A673 (cell line): ENCODE results near the gene GTPBP6. TPM values are rescaled to one million over a fixed set of nuclear protein-coding genes. Genes with fewer than 3 reads are reported as not detected.
"Not testable (repeated sequence)": the region's sequence is repeated elsewhere in the genome, so short reads cannot be mapped to it uniquely, and the experiment has no call there.

Experiments used
- BruUV-seq: library from RNA; stranded (reverse); fragments of 400-500 nt; replicated peaks from 2 replicates; lab custom pipeline; 2021; lab: Mats Ljungman, UMichigan
- CTCF ChIA-PET: fragments of 300-600 bp; sonication (Branson Sonifier 250); formaldehyde crosslinking; loops from one replicate; lab custom pipeline; 2022; ENCODE audit warnings: antibody characterized with exemption; lab: Charles Lee
- POLR2A ChIA-PET: fragments of 300-600 bp; sonication (Branson Sonifier 250); formaldehyde crosslinking; loops from one replicate; lab custom pipeline; 2022; ENCODE audit warnings: antibody characterized with exemption; ENCODE audit not compliant: low non-redundant PET; lab: Charles Lee
- DNase-seq: peaks from one replicate; pipeline ENCODE4 v3.0.0-alpha.2; 2015; ENCODE audit warnings: low spot score
- H3K27ac ChIP-seq: fragments of 200-600 bp; sonication (generic); 2 replicates; pipeline ENCODE4 v1.5.1; 2016; ENCODE audit warnings: mixed run types, low read depth, mild to moderate bottlenecking, mixed read lengths, antibody characterized with exemption, low read length; ENCODE audit not compliant: poor library complexity, severe bottlenecking
- H3K27me3 ChIP-seq: fragments of 200-600 bp; sonication (generic); replicated peaks from 2 replicates; pipeline ENCODE4 v1.6.1; 2017; ENCODE audit warnings: mixed run types, low read depth, mild to moderate bottlenecking, mixed read lengths, antibody characterized with exemption, low read length; ENCODE audit not compliant: insufficient read depth, poor library complexity
- H3K36me3 ChIP-seq: fragments of 200-600 bp; sonication (generic); 2 replicates; pipeline ENCODE4 v1.6.1; 2016; ENCODE audit warnings: mixed run types, mild to moderate bottlenecking, mixed read lengths, antibody characterized with exemption, low read length; ENCODE audit not compliant: insufficient read depth, poor library complexity, severe bottlenecking
- H3K4me1 ChIP-seq: fragments of 200-600 bp; sonication (generic); 2 replicates; pipeline ENCODE4 v1.6.1; 2017; ENCODE audit warnings: mixed run types, mild to moderate bottlenecking, mixed read lengths, antibody characterized with exemption, low read length; ENCODE audit not compliant: insufficient read depth, poor library complexity, severe bottlenecking
- H3K4me3 ChIP-seq: fragments of 200-600 bp; sonication (generic); 2 replicates; pipeline ENCODE4 v1.5.1; 2016; ENCODE audit warnings: low read depth, mixed run types, mild to moderate bottlenecking, mixed read lengths, low read length; ENCODE audit not compliant: poor library complexity, severe bottlenecking
- H3K9me3 ChIP-seq: fragments of 200-600 bp; sonication (generic); 2 replicates; pipeline ENCODE4 v1.6.1; 2016; ENCODE audit warnings: mixed run types, low read depth, mild to moderate bottlenecking, mixed read lengths, antibody characterized with exemption, low read length; ENCODE audit not compliant: poor library complexity, severe bottlenecking
- EZH2 ChIP-seq: fragments of 200-600 bp; sonication (generic); IDR thresholded peaks from 2 replicates; pipeline ENCODE4 v1.6.1; 2017; ENCODE audit warnings: borderline replicate concordance, low read depth, mild to moderate bottlenecking, mixed read lengths, antibody characterized with exemption, low read length; ENCODE audit not compliant: poor library complexity, severe bottlenecking
- intact Hi-C: fragments of 100-400 bp; cut with micrococcal nuclease; formaldehyde crosslinking; loops from one replicate; pipeline ENCODE4 v1.10.0; 2022; ENCODE audit not compliant: unreplicated experiment
- total RNA-seq: library from RNA; stranded (reverse); gene quantifications from 2 replicates; pipeline ENCODE4 v1.2.3, GENCODE V29; 2021
- TF ChIP-seq, protein P1 (sequence below): fragments of 300-800, 200-600 bp; sonication (generic); conservative IDR thresholded peaks from 2 replicates; pipeline ENCODE4 v1.5.1; 2017; ENCODE audit warnings: low read depth, mild to moderate bottlenecking, antibody characterized with exemption, low read length, moderate library complexity, mixed read lengths

The GTPBP6 gene
- total RNA-seq, 1 experiment from 2014 or later, result 85.1 TPM

GRCh38 chrX:327660-328126 is 9.1 kb upstream of the GTPBP6 start:
- BruUV-seq, result no TSS peak
- TF ChIP-seq, protein P1, sequence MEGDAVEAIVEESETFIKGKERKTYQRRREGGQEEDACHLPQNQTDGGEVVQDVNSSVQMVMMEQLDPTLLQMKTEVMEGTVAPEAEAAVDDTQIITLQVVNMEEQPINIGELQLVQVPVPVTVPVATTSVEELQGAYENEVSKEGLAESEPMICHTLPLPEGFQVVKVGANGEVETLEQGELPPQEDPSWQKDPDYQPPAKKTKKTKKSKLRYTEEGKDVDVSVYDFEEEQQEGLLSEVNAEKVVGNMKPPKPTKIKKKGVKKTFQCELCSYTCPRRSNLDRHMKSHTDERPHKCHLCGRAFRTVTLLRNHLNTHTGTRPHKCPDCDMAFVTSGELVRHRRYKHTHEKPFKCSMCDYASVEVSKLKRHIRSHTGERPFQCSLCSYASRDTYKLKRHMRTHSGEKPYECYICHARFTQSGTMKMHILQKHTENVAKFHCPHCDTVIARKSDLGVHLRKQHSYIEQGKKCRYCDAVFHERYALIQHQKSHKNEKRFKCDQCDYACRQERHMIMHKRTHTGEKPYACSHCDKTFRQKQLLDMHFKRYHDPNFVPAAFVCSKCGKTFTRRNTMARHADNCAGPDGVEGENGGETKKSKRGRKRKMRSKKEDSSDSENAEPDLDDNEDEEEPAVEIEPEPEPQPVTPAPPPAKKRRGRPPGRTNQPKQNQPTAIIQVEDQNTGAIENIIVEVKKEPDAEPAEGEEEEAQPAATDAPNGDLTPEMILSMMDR, result no peak
- no peak for TF ChIP-seq EZH2
- Histone ChIP-seq H3K9me3 (no peaks in the 10 kb centered on the region), H3K27me3 (no peaks in the 10 kb centered on the region), H3K27ac (no peak overlapping the region), H3K4me1 (peaks cover 7% of the 10 kb centered on the region), H3K36me3 (no peaks in the 10 kb centered on the region), H3K4me3 (no peak overlapping the region)
- intact Hi-C loops, result no loop called here
- ChIA-PET POLR2A (no interaction called here), CTCF (no interaction called here)
- DNase-seq, result no peak

DNA sequence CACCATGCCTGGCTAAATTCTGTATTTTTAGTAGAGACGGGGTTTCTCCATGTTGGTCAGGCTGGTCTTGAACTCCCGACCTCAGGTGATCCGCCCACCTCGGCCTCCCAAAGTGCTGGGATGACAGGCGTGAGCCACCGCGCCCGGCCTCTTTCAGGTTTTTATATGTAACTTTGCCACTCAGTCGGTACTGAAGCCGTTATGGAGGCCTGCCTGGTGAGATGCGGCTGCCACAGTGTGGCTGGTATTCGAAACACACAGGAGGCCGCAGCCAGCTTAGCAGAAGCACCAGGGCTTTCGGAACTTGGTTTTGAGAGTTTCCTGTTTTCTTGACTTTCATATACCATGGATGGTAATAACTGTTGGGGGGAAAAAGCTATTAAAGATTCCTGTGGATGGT is 6.1 kb upstream of the GTPBP6 start:
- intact Hi-C loops, H3K4me3 ChIP-seq, BruUV-seq, H3K27me3 ChIP-seq, H3K36me3 ChIP-seq, POLR2A ChIA-PET, H3K9me3 ChIP-seq, H3K27ac ChIP-seq, H3K4me1 ChIP-seq, CTCF ChIA-PET: not testable (repeated sequence)
- peak; percentile 62 for DNase-seq
- TF ChIP-seq, protein P1, result peak; percentile 35; the same call in 1 of the 2 replicates

GRCh38 chrX:323721-324628 is 5.4 kb upstream of the GTPBP6 start:
- no peaks in the 10 kb centered on the region for H3K36me3 ChIP-seq
- H3K4me3 ChIP-seq, result no peak overlapping the region
- no peaks in the 10 kb centered on the region for H3K27me3 ChIP-seq
- TF ChIP-seq EZH2, result no peak
- TF ChIP-seq, protein P1, result peak; percentile 60
- intact Hi-C loops, result no loop called here
- no peak overlapping the region for H3K27ac ChIP-seq
- CTCF ChIA-PET, result no interaction called here
- POLR2A ChIA-PET, result no interaction called here
- no peaks in the 10 kb centered on the region for H3K9me3 ChIP-seq
- no peaks in the 10 kb centered on the region for H3K4me1 ChIP-seq
- no TSS peak for BruUV-seq
- DNase-seq, result peak; percentile 83
